Right ventricle myocardium superior (tissue), 1 donor: ENCODE measurements around the gene SNRPA1. TPM values are rescaled to one million over a fixed set of nuclear protein-coding genes. Genes with fewer than 3 reads are reported as not detected.
A peak's percentile ranks its signal among the peaks of the same experiment; 100 is the strongest.
"Not testable (repeated sequence)": the region's sequence is repeated elsewhere in the genome, so short reads cannot be mapped to it uniquely, and the experiment has no call there.

Source experiments
- ATAC-seq: fragments of 200-7000 bp; cut with Tn5 transposase; one replicate; pipeline ENCODE4 v1.9.1; 2020; ENCODE audit warnings: mild to moderate bottlenecking; ENCODE audit not compliant: poor library complexity
- DNase-seq: peaks from one replicate; pipeline ENCODE4 v3.0.0-alpha.2; 2020
- intact Hi-C: fragments of 100-400 bp; cut with DNase I; formaldehyde crosslinking; loops from one replicate; pipeline ENCODE4 v1.11.2; 2022
- total RNA-seq: library from RNA; stranded (reverse); fragmentation: NEBNext Ultra II Directional; extraction: Animal tissue kit (Norgen Biotek cat#: 25700); gene quantifications from one replicate; pipeline ENCODE4 v1.2.1, GENCODE V29; 2021
- donor health status: DM: no; HTN: yes; CAD: no; lungs with severe emphysema.

The SNRPA1 gene
- total RNA-seq, 1 donor from 2014 or later, result 27.9 TPM

DNA sequence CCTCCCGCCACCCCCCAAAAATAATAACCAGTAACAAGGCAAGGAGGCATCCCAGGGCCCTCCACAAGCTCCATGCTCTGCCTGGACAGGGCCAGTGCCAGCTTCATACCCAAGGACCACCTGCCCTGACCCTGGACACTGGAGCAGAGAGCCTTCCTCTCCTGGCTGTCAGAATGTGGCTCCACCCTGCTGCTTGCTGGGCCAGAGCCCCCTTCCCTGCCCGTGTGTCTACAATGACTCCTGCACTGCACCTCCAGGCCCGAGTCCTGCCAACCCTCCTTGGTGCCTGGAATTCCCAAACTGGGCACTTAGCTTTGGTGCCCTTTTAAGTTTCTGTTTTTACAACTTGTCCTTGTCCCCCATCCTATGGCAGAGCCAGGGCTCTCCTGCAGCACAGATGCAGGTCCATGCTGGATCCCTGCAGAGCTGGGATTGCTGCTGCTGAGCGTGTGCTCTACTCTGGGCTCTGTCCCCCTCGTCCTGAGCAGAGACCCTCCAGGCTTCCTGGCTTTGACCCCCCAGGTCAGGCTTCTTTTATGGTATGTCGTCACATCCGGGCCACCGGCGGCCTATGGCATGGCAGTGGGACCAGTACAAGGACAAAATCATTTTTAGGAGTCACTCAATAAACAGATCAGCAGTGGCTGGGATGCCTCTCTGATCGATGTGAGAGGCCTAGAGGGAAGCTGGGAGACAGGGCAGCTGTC is 11.4 kb upstream of the SNRPA1 start:
- DNase-seq (no peak), ATAC-seq (no peak)
- intact Hi-C loops, result loop anchor here (10.0 kb wide), 1 partner anchor 198 kb away; no protein-coding TSS in a partner anchor

DNA sequence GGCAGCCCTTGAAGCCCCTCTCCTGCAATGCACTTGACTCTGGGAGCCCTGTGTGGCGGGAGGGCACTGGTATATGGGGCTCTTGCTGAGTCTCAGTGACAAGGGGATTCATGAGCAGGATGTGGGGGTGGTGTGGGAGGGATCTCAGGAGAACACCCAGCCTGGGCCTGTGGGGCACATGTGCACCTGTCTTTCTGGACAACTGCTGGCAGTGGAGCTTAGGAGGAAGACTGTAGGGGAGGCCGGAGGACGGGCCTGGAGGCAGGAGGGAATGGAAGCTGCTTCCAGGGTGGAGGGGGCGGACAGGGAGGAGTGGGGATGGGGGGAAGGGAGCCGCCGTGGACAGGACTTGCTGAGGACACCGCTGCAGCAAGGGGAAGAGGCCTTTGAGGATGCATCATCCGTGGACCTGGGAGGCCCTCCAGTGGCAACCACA is 10.8 kb upstream of the SNRPA1 start:
- no peak for DNase-seq
- no peak for ATAC-seq
- intact Hi-C loops, result loop anchor here (10.0 kb wide), 1 partner anchor 199 kb away; no protein-coding TSS in a partner anchor

DNA sequence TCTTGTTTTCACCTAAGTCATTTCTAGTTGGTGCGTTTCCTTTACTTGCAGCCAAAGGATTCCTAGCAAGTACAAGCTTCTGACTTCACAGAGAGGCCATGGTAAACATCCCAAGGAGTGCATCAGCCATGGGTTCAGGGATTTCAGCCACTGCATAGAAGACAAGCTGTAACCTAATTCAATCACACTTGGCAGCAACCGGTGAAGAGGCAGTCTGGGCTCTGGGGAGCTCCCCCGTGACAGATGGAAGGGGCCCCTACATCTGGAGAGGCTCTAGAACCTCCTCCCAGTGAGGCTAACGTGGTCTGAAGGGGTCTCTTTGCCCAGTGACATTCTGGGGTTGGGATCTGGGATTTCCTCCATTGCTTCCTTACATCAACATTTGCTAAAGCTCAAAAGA is 8.4 kb upstream of the SNRPA1 start:
- intact Hi-C loops, result loop anchor here (5.0 to 10.0 kb wide), 2 partner anchors 201 to 349 kb away; partner anchors contain the start of gene TM2D3
- ATAC-seq, result no peak

DNA sequence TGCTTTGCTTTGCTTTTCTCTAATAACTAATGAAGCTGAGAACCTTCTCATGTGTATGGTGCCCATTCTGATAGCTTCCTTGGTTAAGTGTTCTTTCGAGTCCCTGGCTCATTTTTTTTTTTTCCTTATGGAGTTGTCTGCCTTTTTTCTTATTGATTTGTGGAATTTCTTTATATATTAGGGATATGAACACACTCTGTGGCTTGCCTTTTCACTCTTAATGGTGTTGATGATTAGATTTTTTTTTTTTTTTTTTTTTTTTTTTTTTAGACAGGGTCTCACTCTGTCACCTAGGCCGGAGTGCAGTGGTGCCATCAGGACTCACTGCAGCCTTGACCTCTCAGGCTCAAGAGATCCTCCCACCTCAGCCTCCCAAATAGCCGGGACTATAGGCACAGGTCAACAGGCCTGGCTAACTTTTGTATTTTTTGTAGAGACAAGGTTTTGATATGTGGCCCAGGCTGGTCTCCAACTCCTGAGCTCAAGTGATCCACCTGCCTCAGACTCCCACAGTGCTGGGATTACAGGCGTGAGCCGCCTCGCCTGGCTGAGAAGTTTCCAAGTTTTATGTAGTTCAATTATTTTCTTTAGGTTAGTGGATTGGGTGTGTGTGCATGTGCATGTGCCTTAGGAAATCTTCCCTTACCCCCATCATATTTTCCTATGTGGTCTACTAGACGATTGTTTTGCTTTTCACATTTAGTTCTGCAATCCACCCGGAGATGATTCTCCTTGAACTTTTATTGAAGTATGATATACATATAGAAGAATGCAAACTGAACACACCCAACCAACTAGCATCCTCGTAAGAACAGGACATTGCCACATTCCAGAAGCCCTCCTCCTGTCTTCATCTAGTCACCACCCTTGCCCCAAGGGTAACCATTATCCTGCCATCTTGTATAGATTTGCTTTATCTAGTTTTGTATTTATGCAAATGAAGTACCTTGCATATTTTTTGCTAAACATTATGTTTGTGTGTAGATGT is 1.7 kb upstream of the SNRPA1 start:
- DNase-seq (no peak), ATAC-seq (no peak)
- intact Hi-C loops, result no loop called here

More for the DNA sequence above, 8.4 kb upstream of the SNRPA1 start:
- no peak for DNase-seq

DNA sequence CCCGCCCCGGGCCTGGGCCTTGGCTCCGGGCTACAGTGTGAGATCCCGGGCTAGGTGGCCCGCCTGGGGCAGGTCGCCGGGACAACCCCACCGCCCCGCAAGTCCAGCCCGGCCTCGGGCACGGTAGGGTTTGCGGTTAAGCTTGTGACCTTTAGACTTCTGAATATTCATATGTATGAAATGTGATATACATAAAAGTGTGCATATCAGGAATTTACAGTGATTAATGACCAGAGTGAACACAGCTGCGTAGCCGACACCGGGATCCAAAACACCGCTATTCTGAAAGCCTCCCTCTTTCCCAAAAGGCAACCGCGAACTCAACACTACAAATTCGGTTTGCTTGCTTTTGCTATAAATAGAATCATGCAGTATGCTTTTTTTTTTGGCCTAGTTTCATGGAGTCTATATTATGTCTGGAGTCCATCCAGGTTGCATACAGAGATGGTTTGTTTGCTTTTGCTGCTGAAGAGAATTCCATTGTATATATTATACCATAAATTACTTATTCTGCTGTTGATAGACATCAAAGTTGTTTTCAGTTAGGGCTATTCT is 636 bp upstream of the SNRPA1 start:
- ATAC-seq (no peak), DNase-seq (no peak)
- intact Hi-C loops, result no loop called here

DNA sequence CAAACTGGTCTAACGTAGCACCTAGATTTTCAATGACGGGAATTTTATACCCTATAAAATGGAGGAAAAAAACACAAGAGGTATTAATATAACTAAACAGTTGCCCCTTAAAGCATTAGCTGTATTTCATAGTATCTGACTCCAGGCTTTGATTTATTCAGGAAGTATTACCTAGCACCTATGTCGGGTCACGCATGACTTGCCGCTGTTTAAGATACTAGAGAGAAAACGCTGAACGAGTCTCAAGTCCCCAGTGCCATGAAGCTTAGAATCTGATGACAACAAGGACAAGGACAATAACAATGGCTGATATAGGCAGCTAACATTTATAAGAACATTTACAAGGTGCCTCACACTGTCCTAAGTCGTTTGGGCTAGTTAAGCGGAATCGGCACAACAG is 1.9 kb downstream of the SNRPA1 start:
- intact Hi-C loops, result no loop called here
- DNase-seq (no peak), ATAC-seq (no peak)

DNA sequence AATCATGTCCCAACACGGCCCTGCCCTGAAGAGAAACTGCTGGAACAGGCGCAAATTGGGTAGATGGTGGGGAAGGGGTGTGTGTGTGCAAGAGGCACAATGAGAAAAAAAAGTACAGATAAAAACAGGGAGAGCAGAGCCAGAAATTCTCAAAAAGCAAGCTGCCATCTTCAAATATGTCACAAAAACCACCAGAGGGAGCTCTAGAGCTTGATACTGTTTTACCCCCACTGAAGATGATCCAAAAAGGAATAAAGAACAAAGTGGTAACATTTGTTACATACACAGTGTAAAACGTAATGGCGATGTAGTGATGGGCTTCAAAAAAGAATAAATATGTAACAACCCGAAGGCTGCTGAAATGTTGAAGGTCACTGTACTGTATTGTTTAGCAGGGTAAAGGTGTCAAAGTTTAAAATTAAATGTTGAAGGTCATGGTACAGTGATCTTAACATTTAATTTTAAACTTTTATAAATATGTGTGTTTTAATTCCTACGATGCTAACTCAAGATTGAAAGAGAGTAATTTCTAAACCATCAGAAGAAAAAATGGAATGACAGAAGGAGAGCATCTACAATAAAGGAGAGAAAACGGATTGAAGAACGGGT is 6.0 kb downstream of the SNRPA1 start:
- ATAC-seq (peak; percentile 50), DNase-seq (no peak)
- intact Hi-C loops, result no loop called here

DNA sequence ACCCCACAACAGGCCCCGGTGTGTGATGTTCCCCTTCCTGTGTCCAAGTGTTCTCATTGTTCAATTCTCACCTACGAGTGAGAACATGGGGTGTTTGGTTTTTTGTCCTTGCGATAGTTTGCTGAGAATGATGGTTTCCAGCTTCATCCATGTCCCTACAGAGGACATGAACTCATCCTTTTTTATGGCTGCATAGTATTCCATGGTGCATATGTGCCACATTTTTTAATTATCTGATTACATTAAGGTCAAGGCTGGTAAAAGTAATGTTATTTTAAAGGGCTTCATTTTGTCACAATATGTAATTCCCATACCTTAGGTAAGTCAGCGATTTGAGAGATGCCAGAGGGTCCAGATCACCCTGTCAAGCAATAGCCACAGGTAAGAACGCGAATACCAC is 7.7 kb downstream of the SNRPA1 start:
- intact Hi-C loops, ATAC-seq, DNase-seq: not testable (repeated sequence)

DNA sequence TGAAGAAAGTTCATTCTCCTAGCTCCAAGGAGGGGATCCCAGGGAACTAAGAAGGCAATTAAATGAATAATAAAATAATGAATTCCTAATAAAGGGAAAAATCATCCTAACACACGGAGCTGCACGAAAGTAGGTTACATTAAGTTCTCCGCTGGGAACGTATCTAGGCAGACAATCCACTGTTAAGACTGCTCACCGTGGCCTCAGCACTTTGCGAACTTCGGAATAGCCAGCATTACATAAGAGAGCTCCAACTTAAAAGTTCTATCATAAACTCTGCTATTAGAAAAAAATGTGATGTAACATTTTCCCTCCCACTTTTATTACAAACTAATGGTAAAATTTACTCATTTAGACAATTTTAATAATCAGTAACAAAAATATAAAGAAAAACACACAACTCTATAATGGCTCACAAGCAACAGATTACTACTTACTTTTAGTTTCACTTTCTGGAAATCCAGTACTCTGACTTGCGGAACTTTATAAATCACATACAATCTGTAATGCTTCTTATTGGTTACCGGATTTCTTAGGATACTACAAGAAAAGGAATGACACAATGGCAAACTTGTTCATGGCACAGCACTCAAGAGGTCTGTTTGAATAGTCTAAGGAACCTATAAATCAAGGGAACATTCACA is 8.5 kb downstream of the SNRPA1 start:
- DNase-seq (no peak), ATAC-seq (no peak)
- intact Hi-C loops, result no loop called here

DNA sequence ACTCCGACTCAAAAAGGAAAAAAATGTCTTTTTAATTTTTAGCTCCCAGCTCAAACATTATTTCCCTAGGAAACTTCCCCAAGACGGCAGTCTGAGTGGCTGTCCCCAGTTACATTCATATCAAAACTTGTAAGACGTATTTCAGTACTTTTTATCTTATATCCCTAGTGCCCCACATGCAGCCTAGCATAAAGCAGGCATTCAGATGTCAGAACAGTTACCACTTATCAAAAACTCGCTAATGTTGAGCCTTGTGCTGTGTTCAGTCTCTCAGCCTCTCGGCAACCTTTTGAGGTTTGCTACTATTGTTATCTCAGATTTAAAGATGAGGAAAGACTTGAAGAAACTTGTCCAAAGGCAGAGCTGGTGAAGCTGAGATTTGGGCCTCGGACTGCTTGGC is 11.1 kb downstream of the SNRPA1 start:
- DNase-seq (no peak), ATAC-seq (no peak)
- intact Hi-C loops, result no loop called here

DNA sequence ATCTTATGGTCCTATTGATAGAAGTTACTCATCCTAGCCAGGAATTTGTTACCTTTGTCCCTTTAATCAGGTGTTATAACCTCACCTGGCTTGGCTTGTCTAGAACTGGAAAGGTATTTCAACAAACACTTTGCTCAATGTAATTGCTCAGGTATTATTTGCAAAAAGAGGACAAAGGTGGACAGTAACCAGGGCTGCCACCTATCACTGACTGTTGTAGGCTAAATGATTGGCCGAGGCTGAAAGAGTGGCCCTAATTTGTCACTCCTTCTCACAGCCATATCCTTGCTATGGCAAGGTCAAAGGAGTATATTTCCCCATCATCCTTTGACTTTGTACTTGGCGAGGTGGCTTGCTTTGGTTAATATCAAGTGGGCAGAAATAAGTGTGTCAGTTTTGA is 15.0 kb downstream of the SNRPA1 start:
- no peak for ATAC-seq

DNA sequence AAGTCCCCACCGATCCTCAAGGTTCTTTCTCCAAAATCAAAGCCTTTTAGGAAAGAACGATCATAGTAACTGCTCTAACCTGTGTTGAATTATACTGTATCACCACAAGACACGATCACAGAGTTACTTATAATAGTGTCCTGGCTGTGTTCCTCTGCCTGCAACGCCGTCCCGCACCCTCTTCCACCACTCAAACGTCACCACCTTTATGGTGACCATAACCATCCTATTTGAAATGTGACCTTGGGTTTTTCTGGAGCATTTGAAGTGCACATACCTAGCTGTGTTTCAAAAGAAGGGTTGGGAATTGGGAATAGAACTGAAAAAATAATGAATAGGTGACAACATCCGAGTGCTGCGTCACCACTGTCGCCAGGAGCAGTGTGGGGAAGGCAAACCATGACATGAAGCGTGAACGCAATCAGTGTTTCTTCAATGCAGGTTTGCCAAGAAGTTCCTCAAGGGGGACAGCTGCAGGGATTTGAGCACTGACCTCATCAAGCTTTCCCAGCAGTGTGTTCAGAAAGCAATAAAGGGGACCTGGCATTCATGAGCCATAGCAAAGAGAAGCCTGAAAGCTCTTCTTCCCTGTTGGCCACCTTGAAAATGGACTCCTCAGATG is 17.0 kb downstream of the SNRPA1 start:
- ATAC-seq (no peak), DNase-seq (no peak)
- intact Hi-C loops, result no loop called here

More for the DNA sequence above, 15.0 kb downstream of the SNRPA1 start:
- intact Hi-C loops, result no loop called here
- DNase-seq, result no peak

DNA sequence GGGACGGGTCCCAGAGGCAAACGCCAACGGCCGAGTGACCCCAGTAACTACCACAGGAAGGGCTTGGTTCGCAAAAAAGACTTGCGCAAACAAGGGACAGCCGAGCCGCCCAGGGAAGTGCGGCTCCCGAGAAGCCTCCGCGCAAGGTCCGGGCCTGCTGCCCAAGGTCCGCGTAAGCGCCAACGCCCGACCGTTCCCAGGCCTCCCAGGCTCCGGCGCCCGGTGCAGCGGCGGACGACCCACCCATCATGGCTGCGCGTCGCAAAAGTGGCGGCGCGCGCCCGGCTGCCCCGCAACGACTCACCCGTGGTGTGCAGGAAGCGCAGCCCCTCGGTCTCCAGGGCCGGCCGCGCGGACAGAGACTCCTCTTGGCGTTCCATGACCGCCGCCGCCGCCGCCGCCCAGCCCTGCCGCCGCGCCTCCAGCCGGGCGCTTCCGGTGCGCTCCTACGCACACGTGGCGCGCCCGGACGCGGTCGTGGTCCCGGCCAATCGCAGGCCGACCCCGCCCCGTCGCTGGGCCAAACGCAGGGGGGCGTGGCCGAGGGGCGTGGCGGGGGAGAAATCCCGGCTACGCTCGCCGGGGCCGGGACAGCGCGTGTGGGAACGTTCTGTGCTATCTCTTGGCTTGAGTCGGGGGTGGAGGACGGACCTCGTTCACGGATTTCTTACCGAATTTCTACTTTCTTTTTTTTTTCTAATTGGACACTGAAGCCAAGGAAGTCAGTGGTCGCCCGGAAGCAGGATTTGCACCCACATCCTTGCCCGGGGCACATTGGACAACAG is 17.8 kb downstream of the SNRPA1 start, which contains the start of gene SELENOS:
Gene SELENOS, minus strand, starts transcription at position 448 of the 785 bp plus-strand sequence. Its CDS starts 68 bp downstream, at position 380.
- intact Hi-C loops, result no loop called here
- ATAC-seq (peak; percentile 98), DNase-seq (peak; percentile 96)

DNA sequence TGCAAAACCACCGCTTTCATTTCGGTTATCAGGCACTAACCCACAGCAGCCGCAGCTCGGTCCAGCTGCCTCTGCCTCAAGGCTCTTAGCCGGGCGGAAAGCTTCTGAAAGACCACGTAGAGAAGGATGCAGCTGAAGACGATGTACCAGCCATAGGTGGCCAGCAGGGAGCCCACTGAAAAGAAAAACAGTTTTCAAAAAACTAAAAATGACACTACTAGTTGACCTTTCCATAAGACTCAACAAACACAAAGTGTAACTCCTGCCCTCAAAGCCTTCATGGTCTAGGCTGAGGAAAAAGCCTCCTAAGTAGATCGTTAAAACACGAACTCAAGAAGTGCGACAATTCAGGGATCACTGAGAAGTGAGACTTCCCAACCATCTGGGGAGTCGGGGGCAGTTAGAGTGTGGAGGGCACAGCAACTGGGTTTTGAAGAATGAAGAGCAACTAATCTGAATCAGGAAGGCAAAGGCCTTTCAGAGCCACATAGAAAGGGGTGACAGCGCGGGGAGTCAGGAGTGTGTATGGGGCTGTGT is 18.5 kb downstream of the SNRPA1 start:
- no peak for ATAC-seq
- intact Hi-C loops, result no loop called here
- DNase-seq, result no peak

DNA sequence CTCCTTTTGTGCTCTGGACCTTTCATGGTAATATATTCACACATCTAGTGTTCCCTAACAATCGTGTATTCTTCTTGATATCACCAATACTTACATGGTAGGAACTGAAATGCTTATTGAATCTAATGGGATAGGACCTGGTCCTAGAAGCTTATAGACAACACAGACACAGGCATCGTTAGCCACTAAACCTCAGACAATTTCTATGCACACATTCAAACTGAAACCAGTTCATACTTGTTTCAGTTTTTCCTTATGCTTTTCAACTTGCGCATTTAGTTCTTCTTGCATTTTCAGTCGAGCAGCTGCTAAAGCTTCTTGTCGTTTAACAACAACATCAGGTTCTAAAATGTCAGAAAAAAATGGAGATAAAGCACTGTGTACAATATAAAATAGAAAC is 20.0 kb downstream of the SNRPA1 start:
- intact Hi-C loops, result no loop called here
- DNase-seq (no peak), ATAC-seq (no peak)

DNA sequence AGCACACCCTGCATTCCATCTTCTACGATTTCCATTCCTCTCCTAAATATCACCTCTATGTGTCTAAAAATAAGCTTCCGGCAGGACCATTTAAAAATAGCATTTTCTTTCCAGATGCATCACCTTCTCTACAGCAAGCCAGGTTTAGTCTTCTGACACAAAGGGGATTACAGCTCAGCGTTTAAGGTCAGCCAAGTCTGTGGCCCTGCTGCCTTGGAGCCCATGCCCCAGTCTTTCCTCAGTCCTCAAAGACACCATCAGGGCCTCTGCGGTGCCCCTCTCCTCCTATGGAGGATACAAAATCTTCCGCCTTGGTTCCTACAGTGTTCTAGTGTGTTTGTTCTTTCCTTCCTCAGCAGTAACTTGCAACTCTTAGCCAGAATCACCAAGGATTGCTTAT is 21.5 kb downstream of the SNRPA1 start:
- intact Hi-C loops, result no loop called here
- ATAC-seq, result no peak
- DNase-seq, result no peak

DNA sequence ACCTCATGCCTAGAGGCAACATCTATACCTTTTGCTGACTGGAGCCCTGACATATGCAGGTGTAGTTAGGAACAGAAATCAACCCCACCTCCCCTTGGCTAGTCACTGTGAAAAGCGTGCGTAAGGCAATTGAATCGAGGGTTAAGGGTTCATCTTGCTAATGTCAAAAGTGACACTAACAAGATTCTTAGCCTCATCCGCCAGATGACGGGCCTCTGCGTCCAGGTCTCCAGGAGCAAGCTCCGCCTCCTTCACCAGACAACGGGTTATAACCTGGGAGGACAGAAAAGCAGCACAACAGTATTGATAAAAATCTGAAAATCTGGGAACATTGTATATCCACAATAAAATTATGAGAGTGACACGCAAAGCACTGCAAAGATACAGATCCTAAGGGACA is 22.5 kb downstream of the SNRPA1 start:
- ATAC-seq (no peak), DNase-seq (no peak)
- intact Hi-C loops, result no loop called here
